ENCODE results near the gene COL11A2. TPM values are rescaled to one million over a fixed set of nuclear protein-coding genes. Genes with fewer than 3 reads are reported as not detected.
"Not testable (repeated sequence)": the region's sequence is repeated elsewhere in the genome, so short reads cannot be mapped to it uniquely, and the experiment has no call there.

COL11A2 gene
- total RNA-seq, 1 donor from 2014 or later: 0.94 TPM

DNA sequence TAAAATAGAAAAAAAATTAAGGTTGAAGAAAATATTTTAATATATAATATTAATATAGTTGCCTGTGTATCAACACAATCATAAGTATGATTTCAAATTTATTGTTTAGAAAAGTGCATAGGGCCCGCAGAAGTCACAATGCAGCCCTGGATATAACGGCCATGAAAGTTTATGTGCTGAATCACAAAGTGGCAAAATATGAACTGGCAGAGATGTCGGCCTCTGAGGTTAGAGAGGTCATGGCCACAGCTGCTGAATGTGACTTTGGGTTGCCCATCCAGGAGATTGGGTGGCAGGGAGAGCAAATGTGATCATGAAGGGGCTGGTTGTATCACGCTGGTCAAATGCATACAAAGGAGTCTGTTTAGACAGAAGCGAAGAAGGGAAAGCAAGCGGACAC lies 35.7 kb downstream of the COL11A2 start:
- DNase-seq: no peak

DNA sequence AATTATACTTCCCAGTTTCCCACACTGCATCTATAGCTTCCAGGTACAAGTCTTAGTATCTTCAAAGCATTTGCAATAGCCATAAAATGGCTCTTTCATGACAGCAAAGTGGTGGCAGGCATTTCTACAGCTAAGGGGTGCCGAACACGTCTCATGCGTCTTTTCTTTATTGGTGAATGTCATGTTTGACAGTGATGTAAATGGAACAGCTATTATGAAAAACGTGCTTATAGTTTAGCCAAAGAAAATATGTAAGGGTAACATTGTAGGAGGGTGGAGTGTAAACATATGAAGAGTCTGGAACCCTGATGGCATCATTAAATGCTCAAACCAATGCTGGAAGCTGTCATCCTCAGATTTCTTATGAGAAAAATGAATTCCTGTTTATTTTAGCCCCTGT lies 37.9 kb downstream of the COL11A2 start:
- DNase-seq: no peak

- no peak for DNase-seq
Measured at GRCh38 chr6:33151050-33151449, 41.2 kb downstream of the COL11A2 start.

- not testable (repeated sequence) for DNase-seq
Measured at GRCh38 chr6:33150560-33150959, 41.7 kb downstream of the COL11A2 start.

DNA sequence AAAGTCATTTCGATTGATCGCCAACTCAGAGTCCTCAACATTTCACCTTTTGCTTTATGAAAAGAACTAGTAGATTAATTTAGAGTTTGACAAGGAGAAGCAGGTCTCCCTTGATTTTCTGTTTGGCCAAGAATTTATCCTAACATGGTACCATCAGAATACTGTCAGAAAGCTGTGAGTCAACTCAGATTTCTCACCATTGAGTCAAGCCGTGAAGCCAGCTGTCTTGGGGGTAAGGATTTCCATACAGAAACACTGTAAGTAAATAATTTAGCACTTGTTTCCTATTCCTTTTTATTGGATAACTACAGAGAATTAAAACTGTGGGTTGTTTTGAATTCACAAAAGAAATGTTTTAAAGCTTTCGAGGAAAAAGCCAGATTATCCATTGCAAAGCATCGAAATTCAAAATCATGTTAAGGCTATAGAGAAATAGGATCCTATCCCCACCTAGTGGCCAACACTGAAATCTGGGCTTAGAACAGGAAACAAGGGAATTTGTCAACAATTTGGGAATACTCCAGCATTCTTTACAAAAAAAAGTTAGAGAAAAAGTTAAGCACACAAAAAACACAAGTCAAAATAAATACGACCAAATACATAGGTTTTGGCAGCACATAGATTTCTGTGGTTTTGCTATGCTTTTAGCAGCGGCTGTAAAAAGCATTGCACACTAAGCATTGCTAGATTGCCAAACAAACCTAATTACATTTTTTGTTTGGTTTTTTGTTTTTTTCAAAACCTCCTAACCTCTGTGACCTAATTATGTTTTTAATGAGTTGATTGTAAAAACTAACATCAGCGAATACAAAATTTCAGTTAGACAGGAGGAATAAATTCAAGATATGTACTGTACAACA lies 44.2 kb downstream of the COL11A2 start:
- no peak for DNase-seq

GRCh38 chr6:33144373-33144772 lies 47.9 kb downstream of the COL11A2 start:
- no peak for DNase-seq

DNA sequence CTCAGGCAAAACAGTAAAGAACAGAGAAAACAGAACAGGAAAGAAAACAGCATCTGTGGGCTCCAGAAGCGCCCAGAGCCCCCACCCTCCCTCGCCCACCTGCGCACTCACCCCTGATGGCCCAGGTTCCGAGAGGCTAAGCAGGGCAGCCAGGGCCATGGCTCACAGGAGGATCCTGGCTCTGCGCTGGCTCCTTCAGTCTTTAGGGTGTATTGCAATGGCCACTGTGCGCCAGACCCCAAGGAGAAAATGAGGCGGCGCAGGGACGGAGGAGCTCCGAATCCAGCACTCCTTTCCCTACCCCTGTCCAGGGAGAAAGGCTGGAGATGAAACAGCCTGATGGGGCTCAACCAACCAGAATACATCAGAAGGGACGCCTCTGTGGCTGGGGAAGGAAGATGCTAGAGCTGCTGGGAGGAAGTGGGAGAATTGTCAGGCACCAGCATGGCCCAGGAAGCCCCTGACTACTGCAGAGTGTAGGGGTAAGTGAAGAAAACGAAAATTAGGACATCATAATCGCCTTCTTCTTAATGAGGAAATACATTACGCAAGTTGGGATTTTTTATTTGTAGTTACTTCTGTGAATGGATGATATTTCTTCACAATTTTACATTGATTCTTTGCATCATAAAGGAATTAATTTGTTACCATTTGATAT lies 49.0 kb downstream of the COL11A2 start:
- no peak for DNase-seq

GRCh38 chr6:33142501-33143070 lies 49.7 kb downstream of the COL11A2 start:
- DNase-seq: no peak

DNA sequence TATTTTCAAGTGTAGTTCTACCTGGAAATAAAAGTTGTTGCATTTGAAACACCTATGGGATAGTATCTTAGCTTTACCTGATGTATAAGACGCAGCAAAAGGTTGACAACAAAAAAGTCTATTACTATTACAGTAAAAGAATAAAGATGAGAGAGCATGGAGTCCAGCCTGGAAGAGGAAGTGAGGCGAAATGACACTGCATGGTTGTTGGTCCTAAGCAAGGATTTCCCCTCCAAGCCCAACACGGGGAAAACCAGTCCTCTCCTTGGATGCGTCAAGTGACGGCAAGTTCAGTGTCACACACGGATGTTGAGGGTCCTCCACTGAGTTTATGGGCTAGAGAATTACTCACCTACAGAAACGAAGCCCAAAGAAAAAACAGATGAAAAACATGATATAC lies 51.7 kb downstream of the COL11A2 start:
- DNase-seq: no peak

GRCh38 chr6:33139596-33140206 lies 52.6 kb downstream of the COL11A2 start:
- no peak for DNase-seq

- no peak for DNase-seq
Measured at GRCh38 chr6:33136310-33136900, 55.9 kb downstream of the COL11A2 start.

GRCh38 chr6:33132081-33132524 lies 60.2 kb downstream of the COL11A2 start:
- DNase-seq: no peak

DNA sequence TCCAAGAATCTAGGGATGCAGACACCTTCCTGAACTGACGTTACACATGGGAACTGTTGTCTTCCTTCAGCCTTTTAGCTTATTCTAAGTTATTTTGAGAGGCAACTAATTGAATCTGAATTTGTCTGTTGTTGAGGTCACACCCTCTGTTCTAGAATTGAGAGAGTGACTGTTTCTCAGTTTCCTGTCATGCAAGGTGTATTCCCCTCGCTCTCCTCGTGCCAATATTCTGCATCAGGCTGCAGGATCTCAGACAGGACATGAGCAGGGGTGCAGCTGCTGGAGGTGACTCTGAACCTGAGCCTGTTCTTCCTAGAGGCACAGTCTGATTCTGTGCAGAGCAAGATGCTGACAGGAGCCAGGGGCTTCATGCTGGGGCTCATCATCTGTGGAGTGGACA lies 63.9 kb downstream of the COL11A2 start:
- no peak for DNase-seq

- DNase-seq: no peak
Measured at GRCh38 chr6:33126101-33126714, 66.1 kb downstream of the COL11A2 start.

DNA sequence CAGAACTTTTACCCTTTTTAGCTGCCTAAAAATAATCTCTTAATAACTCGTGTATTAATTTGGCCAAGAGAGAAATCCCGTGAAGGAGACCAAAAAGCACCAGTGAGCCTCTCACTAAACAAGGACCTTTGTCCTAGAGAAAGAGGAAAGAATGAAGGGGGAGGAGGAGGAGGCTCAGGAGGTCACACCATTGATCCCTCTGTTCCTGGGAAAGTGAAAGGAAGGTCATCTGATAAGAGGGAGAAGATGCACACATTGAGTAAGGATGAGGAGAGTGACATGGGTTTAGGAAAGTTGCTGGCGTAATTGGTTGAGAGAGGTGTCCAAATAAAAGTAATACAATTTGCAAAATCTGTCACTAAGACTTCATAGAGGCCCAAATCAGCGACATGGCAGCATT lies 67.3 kb downstream of the COL11A2 start:
- no peak for DNase-seq

DNA sequence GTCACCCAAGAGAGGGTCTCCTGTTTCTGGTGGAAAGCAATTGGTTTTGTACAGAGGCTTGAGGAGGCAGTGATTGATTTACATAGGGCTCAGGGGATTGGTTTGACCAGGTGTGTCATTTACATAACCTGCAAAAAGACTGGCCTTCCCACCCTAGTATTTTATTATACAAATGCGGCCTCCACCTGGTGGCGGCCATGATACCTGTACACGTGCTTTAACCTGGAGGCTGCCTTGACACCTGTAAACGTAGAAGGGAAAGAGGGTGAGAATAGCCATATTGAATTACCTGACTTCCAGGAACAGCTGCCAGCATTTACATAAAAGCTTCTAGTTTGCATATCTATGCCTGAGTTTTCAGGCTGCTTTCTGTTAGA lies 67.8 kb downstream of the COL11A2 start:
- no peak for DNase-seq

- DNase-seq: no peak
Measured at GRCh38 chr6:33123732-33124524, 68.3 kb downstream of the COL11A2 start.

DNA sequence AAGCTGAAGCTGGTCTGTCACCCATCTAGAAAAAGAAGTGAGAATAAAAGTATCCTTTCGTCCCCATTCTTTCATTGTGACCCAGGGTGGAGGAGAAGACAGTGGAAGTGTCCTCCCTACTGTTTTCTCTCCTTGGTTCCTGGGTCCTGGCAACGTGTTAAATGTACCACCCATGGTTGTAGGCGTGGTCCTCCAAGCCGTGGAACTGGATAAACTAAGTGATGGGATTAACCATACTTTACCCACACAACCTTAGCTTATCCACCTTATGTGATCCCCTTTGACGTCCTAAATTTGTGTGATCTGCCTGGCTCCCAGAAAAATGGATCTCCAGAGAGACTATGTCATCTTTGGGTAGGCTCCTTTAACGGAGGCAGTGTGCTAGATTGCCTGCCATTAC lies 69.1 kb downstream of the COL11A2 start:
- DNase-seq: no peak

DNA sequence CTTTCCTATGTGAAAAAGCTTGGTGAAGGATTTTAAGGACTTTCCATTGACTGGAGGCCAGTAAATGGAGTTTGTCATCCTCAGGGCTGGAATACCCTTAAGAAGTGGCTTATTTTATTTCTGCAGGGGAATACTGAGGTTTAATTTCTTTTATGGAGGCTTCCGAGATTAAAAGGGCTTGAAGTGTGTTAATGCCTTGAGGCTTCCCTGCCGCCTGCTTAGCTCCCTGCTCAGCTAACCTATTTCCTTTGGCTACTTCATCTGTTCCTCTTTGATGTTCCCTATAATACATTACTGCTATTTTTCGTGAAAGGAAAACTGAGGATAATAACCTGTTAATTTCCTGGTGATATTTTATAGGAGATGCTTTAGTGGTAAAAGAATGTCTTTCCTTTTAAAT lies 72.3 kb downstream of the COL11A2 start:
- DNase-seq: no peak

DNA sequence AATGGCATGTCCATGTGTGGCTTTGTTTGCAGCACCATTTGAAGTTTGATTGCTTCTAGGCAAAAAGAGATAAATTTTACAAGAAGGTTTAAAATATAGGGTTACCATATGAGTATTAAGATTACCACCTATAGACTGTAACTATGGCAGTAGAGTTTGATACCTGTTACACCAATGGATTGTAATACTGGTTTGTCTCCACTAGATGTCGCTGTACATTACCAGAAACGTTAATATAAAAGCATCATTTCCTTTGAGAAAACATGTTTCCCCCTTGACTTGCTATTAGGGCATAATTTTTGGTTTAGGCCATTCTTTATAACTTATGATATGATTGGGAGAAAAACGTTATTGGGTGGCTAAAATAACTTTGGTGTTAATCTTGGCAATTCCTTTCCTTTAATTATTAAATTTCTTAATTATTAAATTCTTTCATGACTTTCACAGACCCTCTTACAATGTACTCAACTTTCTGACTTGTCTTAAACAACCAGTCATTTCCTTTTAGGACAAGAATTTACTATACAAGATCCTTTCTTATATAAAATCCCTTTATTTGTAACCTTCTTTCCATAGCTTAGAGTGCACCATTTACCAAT lies 73.6 kb downstream of the COL11A2 start:
- DNase-seq: no peak

- DNase-seq: no peak
Measured at GRCh38 chr6:33117811-33118277, 74.4 kb downstream of the COL11A2 start.
